Posterior vena cava (tissue), 2 donors: ENCODE results near the gene TSPAN31. TPM values are rescaled to one million over a fixed set of nuclear protein-coding genes. Genes with fewer than 3 reads are reported as not detected.
A peak's percentile ranks its signal among the peaks of the same experiment; 100 is the strongest.
"Not testable (repeated sequence)": the region's sequence is repeated elsewhere in the genome, so short reads cannot be mapped to it uniquely, and the experiment has no call there.

Source experiments
- DNase-seq: peaks from one replicate; pipeline ENCODE4 v3.0.0-alpha.2; 2020; ENCODE audit warnings: low spot score
- intact Hi-C, 2 donors: fragments of 100-400 bp; cut with DNase I; formaldehyde crosslinking; loops; one replicate each; pipeline versions ENCODE4 v1.14.1 to v1.14.2; 2022 to 2023
- total RNA-seq, 2 donors: library from RNA; stranded (reverse); fragmentation: NEBNext Ultra II Directional; extraction: Animal tissue kit (Norgen Biotek cat#: 25700); gene quantifications; one replicate each; pipeline ENCODE4 v1.2.1, GENCODE V29; 2021
- donor health status: DM: yes; HTN: yes; CAD: no.
- donor health status: DM: yes; HTN: yes; CAD: no.

Gene TSPAN31
- total RNA-seq, 2 donors from 2014 or later = 20.1 to 26.3 TPM

DNA sequence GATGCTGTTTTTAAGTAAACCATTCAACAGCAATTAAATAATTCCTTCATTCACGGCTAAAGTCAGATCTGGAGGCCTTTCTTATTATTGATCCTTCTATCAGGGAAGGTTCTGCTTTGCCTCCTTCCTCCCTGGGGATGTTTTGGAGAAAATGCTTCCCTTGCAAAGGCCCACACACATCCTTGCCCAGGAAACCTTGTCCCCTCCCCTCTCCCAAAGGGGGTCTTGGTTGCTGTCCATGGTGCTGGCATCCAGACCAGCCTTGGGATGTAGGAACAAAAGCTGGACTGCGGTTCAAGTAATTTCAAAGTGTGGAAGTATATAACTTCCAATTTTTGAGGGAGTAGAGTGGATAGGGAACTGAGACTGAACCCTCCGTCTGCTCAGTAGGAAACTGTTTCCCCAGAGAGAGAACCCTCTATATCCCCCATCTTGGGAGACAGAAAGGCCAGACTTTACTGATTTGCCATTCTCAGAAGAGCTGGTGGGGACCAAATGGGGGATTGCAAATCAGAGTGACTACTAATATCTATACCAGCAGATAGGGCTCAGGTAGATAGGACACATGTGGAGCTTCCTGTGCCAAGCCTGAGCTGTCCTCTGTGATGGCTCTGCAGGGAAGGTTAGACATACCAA, 15.6 kb downstream of the TSPAN31 start:
- intact Hi-C loops = no loop called here
- DNase-seq = no peak

DNA sequence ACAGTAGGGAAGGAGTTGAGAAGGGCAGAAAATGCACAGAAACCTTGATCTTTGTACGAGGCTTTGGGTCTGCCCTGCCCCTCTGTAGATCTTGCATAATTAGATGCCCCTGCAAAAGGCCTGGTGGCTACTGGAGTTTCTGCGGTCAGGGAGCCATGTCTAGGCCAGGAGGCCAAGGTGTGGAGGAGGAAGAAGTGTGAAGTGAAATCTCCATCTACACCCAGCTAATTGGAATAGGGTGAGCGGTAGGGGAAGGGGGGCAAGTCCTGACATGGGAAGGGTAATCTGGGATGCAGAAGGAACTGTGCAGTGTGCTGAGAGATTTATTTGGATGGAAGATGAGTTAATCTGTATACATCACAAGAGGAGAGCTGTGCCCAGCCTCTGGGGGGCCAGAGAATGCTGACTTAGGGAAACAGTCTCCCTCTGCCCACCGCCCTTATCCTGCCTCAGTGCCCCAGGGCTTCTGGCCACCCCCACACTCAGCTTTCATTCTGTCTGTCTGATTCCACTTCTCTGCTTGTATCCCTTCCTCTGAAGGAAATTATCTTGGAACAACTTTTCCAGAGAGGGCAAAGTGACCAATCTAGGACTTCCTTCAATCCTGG, 16.7 kb downstream of the TSPAN31 start:
- intact Hi-C loops = no loop called here
- DNase-seq = no peak

DNA sequence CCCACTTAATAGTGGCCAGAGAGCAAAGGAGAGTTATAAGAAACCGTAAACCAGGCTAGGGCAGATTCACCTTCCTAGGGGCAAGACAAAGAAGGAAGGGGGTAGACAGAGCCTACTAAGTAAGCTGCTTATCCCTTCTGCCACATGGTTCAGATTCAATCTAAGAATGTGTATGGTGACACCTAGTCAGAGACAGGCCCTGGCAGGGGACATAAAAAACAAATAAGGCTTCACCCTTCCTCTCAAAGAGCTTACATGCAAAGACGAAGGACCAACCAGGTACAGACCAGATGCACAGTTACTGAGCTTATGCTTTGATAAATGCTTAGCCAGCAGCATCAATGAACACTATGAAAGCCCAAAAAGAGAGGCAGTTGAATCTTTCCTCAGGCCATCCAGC, 17.6 kb downstream of the TSPAN31 start:
- intact Hi-C loops = no loop called here
- DNase-seq = no peak

DNA sequence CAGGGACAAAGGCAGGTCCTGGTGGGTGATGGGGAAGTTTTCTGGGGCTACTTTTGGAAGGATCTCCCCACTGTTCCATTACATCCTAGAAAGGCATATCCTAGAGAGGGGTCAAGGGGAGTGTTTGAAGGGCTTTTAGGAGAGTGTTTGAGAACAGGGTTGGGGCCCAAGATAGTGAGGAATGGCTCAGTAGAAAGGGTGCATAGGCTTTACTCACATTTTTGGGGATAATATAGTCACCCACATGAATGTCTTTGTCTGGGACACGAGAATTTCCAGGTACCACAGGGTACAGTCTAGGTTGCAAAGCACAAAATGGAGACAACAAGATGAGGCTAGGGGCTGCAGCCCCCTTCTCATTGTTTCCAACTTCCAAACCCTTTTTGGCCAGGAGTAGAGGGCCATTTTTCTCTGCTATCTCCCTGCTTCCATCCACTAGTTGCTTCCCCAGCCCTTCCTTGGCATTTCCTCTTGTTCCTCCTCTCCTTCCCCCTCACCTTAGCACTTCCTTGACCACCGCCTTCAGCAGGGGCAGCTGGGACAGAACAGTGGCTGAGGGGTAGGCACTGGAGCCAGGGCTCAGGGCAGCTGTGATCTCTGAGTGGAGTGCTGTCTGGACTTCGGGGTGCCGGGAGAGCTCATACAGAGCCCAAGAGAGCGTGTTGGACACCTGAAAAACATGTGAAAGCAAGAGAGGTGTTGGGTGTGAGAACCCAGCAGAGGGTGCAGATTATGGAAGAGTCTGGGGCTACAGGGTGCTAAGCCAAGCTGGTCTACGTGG, 19.2 kb downstream of the TSPAN31 start:
- DNase-seq = no peak
- intact Hi-C loops = no loop called here

DNA sequence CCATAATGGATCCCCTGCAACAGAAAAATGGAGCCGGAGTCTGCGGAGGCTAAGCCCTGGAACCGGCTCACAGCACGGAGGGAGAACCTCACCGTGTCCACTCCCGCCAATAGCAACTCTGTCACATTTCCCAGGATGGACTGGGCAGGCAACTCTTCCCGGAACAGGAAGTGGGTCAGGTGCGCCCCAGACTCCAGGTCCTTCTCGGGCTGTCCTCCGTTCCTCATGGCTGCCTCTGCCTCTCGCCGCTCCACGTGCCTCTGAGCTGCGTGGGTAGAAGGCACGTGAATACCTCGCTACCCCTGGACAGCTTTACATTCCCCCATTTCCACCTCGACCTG, 19.8 kb downstream of the TSPAN31 start:
- DNase-seq = no peak
- intact Hi-C loops = no loop called here

DNA sequence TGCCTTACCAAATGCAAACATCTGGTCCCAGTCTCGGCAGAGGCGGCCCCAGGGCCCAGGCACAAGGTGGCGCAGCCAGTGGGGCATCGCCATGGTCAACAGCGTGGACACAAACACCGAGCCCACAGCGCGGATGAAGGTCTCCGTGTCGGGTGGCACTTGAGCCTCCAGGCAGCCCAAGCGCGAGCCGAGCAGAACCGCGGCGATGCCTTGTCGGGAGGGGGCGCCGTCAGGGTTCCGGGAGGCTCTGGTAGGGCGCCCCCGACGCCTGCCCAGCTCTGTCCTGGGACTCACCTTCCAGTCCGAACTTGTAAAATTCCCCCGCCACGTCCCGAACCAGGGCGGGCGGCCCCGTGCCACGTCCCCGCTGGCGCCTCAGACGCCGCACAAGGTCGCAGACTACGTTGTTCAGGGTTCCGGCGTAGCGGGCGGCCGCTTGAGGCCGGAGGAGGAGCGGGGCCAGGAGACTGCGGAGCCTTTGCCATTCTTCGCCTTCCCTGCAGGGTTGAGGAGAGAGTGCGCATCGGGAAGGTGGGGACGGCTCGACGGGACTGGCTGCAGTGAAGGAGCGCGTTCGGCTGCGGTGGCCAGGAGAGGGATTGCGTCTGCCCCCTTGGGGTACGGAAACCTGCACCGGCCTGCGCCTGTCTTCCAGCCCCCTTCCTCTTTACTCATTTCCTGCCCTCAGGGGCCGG, 20.3 kb downstream of the TSPAN31 start:
- intact Hi-C loops = no loop called here
- peak; percentile 85 for DNase-seq

DNA sequence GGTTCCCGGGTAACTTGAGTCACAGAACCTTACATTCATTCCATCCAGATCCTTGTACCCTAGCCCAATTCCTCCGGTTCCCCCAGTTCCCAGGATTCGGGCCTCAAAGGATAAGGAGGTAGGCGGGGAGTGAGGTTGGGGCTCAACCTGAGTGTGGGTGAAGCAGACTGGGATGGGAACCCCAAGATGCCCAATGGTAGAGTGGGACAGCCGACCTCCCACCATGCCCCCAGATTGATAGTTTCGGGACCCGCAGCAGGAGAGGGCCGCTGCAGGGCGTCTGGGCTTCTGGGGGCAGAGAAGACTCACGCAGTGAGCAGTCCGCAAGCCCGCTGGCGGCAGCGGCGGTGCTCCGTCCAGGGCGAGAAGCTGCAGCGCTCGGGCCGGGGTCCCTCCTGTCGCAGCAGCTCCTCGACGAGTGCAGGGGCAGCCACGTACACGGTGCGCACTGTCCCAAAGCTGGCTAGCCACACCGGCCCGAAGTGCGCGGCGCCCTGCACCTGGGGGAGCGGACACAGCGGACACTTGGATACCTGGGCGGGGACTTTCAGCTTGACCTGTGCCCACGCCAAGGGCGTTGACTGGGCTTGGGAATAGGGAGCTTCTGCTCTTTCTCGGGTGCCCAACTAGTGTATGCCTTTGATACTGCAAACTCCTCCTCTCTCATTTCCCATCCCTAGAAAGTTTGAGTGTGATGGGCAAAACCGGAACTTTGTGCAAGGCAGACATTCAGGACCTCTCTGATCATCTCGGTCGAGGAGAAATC, 21.0 kb downstream of the TSPAN31 start:
- intact Hi-C loops = no loop called here

DNA sequence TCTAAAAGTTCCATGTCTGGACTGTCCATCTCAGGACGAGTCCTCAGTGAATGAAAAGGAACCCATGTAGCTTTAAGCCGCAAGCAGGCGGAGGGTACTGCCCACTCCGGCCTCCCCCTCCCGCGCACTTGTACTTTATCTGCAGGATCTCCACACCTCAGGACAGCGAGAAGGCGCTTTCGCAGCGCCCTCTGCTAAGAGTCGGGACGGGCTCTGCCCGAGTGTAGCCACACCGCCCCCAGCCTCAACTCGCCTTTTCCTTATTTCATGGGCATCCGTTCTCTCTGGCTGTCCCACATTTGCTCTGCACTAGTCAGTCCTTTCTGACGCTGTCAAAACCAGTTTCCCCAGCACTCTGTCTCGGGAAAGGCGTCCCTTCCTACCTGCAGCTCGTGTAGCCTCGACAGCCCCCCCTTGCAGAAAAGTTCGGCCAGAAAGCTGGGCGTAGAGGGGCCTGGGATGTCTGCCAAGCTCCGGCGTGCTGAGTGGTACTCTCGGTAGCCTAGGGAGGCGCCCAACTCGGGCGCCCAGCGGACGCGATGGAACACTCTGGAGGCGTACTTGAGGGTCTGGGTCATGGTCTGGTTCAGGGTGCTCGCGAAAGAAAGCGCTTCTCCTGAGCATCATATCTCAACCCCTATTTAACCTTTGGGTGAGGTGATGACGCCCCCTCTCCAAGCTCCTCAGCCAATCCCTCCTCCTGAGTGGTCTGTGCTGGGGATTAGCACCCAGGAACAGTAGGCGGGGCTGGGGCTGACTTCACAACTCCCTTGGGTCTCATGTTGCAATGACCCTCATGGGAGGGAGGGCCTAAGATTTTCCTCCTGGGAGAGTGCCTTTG, 21.8 kb downstream of the TSPAN31 start, which contains the start of gene CYP27B1:
Gene CYP27B1 (minus strand): TSS at position 615 of the 841 bp plus-strand sequence. CDS start 37 bp downstream, at position 578.
- intact Hi-C loops = no loop called here
- no peak for DNase-seq

More for the DNA sequence above, 21.0 kb downstream of the TSPAN31 start:
- no peak for DNase-seq

DNA sequence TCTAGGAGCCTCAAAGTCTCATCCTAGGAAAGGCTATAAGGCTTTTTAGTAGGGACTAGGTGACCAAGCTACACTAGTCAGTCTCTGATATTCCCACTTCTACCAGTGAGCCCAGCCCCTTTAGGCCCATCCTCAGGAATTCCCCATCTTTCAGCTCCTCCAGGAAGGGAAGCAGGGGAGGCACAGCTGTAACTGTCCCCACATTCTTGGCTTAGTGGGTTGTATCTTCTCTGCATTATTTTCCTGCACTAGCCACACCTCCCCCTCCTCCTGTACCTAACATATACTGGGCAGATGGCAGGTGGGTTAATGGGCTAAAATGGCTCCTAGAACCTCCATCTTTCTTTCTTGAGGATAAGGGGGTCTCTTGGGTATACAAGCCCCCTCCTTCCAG, 22.5 kb downstream of the TSPAN31 start:
- intact Hi-C loops = no loop called here
- DNase-seq = no peak

DNA sequence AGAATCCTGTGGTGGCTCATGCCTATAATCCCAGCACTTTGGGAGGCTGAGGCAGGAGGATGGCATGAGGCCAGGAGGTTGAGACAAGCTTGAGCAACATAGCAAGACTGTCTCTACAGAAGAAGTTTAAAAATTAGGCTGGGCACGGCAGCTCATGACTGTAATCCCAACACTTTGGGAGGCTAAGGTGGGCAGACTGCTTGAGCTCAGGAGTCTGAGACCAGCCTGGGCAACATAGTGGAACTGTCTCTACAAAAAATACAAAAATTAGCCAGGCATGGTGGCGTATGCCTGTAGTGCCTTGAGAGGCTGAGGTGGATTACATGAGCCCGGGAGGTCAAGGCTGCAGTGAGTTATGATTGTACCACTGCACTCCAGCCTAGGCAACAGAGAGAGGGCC, 23.0 kb downstream of the TSPAN31 start:
- DNase-seq = no peak
- intact Hi-C loops = no loop called here

DNA sequence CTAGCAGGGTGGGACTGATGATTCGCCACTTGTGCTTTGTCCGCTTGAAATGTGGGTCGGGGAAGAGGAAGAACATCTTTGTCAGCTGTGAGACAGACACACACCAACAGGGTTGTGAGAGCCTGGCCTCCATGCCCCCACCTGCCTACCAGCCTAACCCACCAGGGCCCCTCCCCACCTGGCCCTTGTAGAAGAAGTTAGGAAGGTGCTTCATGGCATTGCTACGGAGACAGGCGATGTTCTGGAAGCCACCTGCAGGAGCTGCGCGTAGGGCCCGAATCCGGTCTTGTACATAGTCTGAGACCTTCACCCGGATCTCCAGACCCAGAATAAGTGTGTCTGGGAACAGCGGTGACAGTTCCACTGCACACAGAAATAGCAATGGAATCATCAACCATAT, 24.8 kb downstream of the TSPAN31 start:
- intact Hi-C loops = no loop called here

DNA sequence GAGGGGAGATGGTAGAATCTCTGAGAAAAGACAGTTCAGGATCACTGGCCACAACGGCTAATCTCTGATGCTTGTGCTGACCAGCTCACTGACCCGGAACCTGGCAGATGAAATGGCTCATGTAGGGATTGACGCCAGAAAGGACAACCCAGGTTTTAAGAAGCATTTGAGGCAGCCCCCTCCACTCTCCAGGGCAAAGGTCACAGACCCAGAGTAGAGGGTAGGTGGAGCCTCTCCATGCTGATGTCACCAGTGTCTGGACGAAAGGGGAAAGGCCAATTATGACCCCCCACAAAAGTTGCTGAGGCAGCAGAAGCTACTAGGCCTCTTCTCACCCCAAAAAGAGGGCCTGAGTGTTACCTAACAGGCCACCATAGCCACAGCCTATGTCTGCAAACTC, 25.9 kb downstream of the TSPAN31 start:
- DNase-seq = no peak
- intact Hi-C loops = no loop called here

More for the DNA sequence above, 24.8 kb downstream of the TSPAN31 start:
- DNase-seq = no peak

DNA sequence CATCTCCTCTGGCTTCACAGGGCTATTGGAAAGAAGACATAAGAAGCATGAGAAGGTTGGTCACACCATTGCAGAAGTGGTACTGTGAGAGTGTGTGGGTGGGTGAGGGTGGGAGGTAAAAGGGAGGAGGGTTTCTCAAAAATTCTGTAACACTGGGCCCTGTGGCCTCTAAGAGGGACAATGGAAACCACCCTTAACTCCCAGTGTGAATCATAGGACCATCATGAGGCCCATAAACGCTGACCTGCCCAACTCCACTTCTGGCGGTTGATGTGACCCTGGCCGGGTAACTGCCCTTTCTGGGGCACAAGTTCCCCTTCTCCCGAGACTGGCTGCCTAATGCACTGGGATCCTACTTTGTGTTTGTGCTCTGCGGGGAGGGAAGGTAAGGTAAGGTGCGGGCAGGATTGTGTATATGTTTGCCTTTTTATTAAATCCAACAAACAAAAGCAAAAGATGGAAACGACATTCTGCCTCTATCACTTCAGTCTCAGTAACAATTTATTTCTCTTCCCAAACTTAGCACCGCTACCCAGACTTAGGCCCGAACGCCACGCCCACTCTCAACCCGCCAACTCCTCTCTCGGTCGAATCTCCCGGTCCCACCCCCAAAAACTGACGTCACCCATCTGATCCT, 26.5 kb downstream of the TSPAN31 start:
- intact Hi-C loops = no loop called here
- peak; percentile 97 for DNase-seq

DNA sequence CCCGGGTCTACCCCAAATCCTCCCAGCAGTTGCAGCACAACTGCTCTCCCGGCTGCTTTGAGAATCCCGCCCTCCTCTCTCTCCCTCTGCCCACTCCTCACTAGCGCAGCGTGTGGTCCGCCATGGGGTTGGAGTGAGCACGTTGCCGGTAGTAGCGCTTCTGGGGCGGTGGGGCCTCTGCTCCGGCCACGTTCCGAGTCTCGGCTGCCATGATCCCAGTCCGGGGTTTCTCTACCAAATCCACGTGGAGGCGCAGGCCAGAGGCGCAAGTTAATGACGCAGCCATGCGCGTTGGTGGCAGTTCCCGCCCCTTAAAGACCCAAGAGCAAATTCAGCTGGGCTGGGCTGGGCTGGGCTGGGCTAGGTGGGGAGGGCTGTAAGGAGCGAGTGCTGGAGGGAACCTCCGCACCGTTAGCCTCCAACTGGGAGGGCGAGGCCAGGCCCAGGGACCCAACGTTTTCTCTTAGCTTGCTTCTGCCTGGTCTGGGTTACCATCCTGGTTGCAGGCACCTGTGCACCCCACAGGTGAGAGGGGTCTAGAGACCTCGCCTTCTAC, 27.1 kb downstream of the TSPAN31 start, which contains the start of gene METTL1:
Gene METTL1 (minus strand): TSS at position 233 of the 556 bp plus-strand sequence. CDS start 22 bp downstream, at position 211.
- peak; percentile 99 for DNase-seq

DNA sequence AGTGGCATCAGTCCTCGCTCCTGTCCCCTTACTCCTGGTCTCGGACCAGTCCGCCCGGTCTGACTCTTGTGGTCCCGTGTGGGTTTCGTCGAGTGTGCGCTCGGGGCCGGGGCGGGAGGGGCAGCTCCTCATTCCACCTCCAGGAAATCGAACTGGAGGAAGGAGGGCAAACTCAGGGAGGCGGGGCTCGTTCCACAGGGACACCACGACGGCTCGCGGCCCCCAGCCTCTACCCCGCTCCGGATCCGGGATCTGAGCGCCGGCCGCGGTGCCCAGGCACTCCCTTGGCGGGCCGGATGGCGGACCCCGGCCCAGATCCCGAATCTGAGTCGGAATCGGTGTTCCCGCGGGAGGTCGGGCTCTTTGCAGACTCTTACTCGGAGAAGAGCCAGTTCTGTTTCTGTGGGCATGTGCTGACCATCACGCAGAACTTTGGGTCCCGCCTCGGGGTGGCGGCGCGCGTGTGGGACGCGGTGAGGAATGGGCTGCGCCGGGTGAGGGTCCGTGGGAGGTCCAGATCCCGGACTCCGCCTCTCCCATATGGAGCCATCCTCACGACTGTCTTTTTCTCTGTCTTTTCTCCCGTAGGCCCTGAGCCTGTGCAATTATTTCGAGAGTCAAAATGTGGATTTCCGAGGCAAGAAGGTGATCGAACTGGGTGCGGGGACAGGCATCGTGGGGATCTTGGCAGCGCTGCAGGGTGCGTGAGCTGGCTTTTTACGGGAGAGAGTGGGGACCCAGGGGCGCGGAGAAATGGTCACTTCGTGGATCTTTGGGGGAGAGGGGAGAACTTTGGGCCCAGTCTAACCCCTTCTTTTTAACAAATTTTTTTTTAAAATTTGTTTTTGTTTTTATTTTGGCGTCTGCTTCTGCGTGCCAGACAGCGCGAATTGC, 27.8 kb downstream of the TSPAN31 start, which contains the start of gene EEF1AKMT3:
Gene EEF1AKMT3 (plus strand): TSS at position 186 of the 894 bp plus-strand sequence. CDS start 111 bp downstream, at position 297.
- DNase-seq = peak; percentile 90
- intact Hi-C loops = no loop called here

More for the DNA sequence above, 27.1 kb downstream of the TSPAN31 start, which contains the start of gene METTL1:
- intact Hi-C loops = no loop called here

DNA sequence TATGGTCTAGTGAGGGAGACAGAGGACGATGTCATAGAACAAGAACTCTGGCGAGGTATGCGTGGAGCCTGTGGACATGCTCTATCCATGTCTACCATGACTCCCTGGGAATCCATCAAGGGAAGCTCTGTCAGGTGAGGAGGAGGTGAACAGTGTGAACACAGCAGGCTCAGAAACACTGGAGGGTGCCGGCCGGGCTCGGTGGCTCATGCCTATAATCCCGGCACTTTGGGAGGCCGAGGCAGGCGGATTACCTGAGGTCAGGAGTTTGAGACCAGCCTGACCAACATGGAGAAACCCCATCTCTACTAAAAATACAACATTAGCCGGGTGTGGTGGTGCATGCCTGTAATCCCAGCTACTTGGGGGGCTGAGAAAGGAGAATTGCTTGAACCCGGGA, 29.8 kb downstream of the TSPAN31 start:
- intact Hi-C loops, DNase-seq: not testable (repeated sequence)
